DOHH2 (cell line): Measurements from ENCODE around the gene GNB1L.

Source experiments
- H3F3A ChIP-seq: fragments of 200-600 bp; sonication (generic), shearing (Covaris generic); 2 replicates; pipeline ENCODE4 v1.6.0; 2016; ENCODE audit warnings: antibody characterized with exemption, mild to moderate bottlenecking; ENCODE audit not compliant: control insufficient read depth, insufficient read depth
- H3K27ac ChIP-seq: fragments of 200-600 bp; sonication (generic); 2 replicates; pipeline ENCODE4 v1.5.1; 2014; ENCODE audit warnings: low read depth, mild to moderate bottlenecking, low read length, moderate library complexity
- H3K27me3 ChIP-seq: fragments of 200-600 bp; sonication (generic); 2 replicates; pipeline ENCODE4 v1.6.1; 2014; ENCODE audit warnings: mild to moderate bottlenecking, low read length, mixed read lengths; ENCODE audit not compliant: control insufficient read depth
- H3K36me3 ChIP-seq: fragments of 200-600 bp; sonication (generic); 2 replicates; pipeline ENCODE4 v1.6.1; 2014; ENCODE audit warnings: mild to moderate bottlenecking, low read length, moderate library complexity, mixed read lengths; ENCODE audit not compliant: control insufficient read depth
- H3K4me1 ChIP-seq: fragments of 200-600 bp; sonication (generic); 2 replicates; pipeline ENCODE4 v1.6.1; 2014; ENCODE audit warnings: mild to moderate bottlenecking, low read length, mixed read lengths; ENCODE audit not compliant: control insufficient read depth
- H3K4me2 ChIP-seq: fragments of 200-600 bp; sonication (generic); 2 replicates; pipeline ENCODE4 v1.6.0; 2014; ENCODE audit warnings: mild to moderate bottlenecking, low read length, moderate library complexity
- H3K4me3 ChIP-seq: fragments of 200-600 bp; sonication (generic); 2 replicates; pipeline ENCODE4 v1.5.1; 2014; ENCODE audit warnings: mild to moderate bottlenecking, low read length, mixed read lengths
- H3K79me2 ChIP-seq: fragments of 200-600 bp; sonication (generic); 2 replicates; pipeline ENCODE4 v1.6.1; 2014; ENCODE audit warnings: mild to moderate bottlenecking, low read length, mixed read lengths; ENCODE audit not compliant: control insufficient read depth
- H3K9me2 ChIP-seq: fragments of 200-600 bp; sonication (generic); replicated peaks from 2 replicates; pipeline ENCODE4 v1.6.1; 2014; ENCODE audit warnings: mild to moderate bottlenecking, low read length, mixed read lengths; ENCODE audit not compliant: control insufficient read depth
- H3K9me3 ChIP-seq: fragments of 200-600 bp; sonication (generic); 2 replicates; pipeline ENCODE4 v1.6.1; 2014; ENCODE audit warnings: antibody characterized with exemption, low read length, mixed read lengths; ENCODE audit not compliant: control insufficient read depth, insufficient read depth
- H4K20me1 ChIP-seq: fragments of 200-600 bp; sonication (generic); 2 replicates; pipeline ENCODE4 v1.6.0; 2014; ENCODE audit warnings: low read depth, mild to moderate bottlenecking, antibody characterized with exemption, low read length, moderate library complexity; ENCODE audit not compliant: control insufficient read depth, insufficient read depth
- EZH2phosphoT487 ChIP-seq: fragments of 200-600 bp; sonication (generic); IDR thresholded peaks from 2 replicates; pipeline ENCODE4 v1.6.1; 2017; ENCODE audit warnings: borderline replicate concordance, mild to moderate bottlenecking, antibody characterized with exemption, low read length, moderate library complexity, mixed read lengths
- TF ChIP-seq, protein P1 (sequence below): fragments of 200-600 bp; sonication (generic); IDR thresholded peaks from one replicate; pipeline ENCODE4 v1.5.1; 2014; ENCODE audit warnings: antibody characterized with exemption, mild to moderate bottlenecking, low read depth, low read length; ENCODE audit not compliant: poor library complexity, severe bottlenecking

Gene GNB1L

DNA sequence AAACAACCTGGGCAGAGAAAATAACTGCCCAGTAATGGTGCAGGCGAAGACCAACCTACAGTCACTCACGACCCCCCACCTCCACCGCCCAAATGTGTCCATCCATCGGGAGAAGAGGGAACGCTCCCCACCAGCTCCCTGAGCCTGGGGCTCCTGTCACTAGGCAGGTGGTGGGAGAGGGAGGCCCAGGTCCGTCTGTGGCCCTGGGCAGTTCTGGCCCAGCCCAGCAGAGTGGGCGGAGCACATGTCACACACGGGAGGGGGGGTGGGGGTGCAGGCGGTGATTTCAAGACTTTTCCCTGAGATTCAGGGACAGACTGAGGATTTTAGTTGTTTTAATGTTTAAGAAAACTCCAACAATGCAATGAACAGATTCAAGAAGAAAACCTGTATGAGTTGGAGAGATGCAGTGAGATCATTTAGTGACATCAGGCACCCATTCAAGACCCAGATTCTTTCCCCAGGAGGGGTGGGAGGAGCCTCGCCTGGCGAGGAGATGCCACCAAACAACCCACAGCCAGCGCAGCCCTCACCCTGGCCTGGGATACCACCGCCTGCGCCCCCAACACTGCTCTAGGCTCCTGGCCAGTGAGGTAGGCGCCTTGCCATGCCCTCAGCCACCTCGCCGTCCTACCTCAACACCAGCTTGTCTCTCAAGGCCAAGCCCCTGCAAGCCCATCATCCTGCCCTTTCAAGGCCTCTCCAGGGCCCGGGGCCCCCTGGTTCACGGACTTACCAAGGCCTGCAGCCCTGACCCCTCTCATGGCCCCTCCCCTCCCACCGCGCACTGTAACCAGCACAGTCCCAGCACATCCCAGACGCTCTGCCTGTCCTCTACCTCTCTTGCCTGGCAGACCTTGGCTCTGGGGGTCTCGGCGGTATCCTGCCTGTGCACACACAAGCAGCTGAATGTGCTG is 57.3 kb downstream of the GNB1L start:
- Histone ChIP-seq H3K79me2 (no peaks in the 10 kb centered on the region), H3K27ac (no peak overlapping the region), H3K4me3 (no peak overlapping the region), H3K36me3 (no peaks in the 10 kb centered on the region), H3K4me2 (no peak overlapping the region), H3K9me3 (no peaks in the 10 kb centered on the region), H3K9me2 (no peaks in the 10 kb centered on the region), H3F3A (no peaks in the 10 kb centered on the region), H4K20me1 (no peaks in the 10 kb centered on the region), H3K27me3 (no peaks in the 10 kb centered on the region), H3K4me1 (no peaks in the 10 kb centered on the region)
- no peak for TF ChIP-seq EZH2phosphoT487
- TF ChIP-seq, protein P1, sequence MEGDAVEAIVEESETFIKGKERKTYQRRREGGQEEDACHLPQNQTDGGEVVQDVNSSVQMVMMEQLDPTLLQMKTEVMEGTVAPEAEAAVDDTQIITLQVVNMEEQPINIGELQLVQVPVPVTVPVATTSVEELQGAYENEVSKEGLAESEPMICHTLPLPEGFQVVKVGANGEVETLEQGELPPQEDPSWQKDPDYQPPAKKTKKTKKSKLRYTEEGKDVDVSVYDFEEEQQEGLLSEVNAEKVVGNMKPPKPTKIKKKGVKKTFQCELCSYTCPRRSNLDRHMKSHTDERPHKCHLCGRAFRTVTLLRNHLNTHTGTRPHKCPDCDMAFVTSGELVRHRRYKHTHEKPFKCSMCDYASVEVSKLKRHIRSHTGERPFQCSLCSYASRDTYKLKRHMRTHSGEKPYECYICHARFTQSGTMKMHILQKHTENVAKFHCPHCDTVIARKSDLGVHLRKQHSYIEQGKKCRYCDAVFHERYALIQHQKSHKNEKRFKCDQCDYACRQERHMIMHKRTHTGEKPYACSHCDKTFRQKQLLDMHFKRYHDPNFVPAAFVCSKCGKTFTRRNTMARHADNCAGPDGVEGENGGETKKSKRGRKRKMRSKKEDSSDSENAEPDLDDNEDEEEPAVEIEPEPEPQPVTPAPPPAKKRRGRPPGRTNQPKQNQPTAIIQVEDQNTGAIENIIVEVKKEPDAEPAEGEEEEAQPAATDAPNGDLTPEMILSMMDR, result no peak

DNA sequence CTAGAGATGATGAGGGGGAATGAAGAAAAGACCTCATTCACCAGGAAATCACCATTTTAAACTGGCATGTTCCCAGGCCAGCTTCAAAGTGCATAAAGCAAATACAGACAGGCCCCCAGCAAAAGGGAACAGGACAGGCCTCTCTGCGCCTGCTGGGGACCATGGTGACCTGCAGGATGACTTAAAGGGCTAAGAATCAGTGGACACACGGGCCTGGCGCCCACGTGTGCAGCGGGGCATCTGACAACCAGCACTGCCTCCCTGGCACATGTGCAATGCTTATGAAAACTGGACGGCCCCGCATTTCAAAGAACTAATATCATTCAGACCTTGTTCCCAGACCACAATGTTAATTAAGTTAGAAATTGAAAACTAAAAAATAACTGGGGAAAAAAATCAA is 58.5 kb downstream of the GNB1L start:
- no peaks in the 10 kb centered on the region for H3K36me3 ChIP-seq
- H3K27me3 ChIP-seq, result no peaks in the 10 kb centered on the region
- H3K9me2 ChIP-seq, result no peaks in the 10 kb centered on the region

DNA sequence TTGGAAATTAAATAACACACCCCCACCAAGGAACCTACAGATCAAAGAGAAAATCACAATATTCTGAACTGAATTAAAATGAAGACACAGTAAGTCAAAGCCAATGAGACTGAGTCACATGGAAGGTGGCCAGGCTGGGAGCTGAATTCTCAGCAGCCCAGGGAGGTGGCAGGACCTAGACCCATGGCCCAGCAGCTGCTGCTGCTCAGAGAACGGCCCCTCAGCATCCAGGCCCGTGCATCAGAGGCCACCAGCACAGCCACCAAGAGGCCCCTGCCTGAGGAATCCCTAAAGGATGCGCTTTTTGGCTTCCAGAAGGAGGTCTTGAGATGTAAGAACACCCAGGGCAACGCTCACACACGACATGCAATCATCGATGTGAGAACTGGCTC is 59.1 kb downstream of the GNB1L start:
- no peak overlapping the region for H3K27ac ChIP-seq

More for the DNA sequence above, 58.5 kb downstream of the GNB1L start:
- H3K4me3 ChIP-seq, result no peak overlapping the region
- no peaks in the 10 kb centered on the region for H3K4me1 ChIP-seq
- H3K79me2 ChIP-seq, result no peaks in the 10 kb centered on the region
- TF ChIP-seq, protein P1, result no peak
- TF ChIP-seq EZH2phosphoT487, result no peak
- H3K4me2 ChIP-seq, result no peak overlapping the region
- H4K20me1 ChIP-seq, result no peaks in the 10 kb centered on the region
- H3K27ac ChIP-seq, result no peak overlapping the region
- H3F3A ChIP-seq, result no peaks in the 10 kb centered on the region
- no peaks in the 10 kb centered on the region for H3K9me3 ChIP-seq

More for the DNA sequence above, 59.1 kb downstream of the GNB1L start:
- no peaks in the 10 kb centered on the region for H3K36me3 ChIP-seq
- no peak for TF ChIP-seq EZH2phosphoT487
- TF ChIP-seq, protein P1, result no peak
- H4K20me1 ChIP-seq, result no peaks in the 10 kb centered on the region
- H3K4me2 ChIP-seq, result no peak overlapping the region
- no peak overlapping the region for H3K4me3 ChIP-seq
- no peaks in the 10 kb centered on the region for H3F3A ChIP-seq
- H3K79me2 ChIP-seq, result no peaks in the 10 kb centered on the region
- H3K9me2 ChIP-seq, result no peaks in the 10 kb centered on the region
- no peaks in the 10 kb centered on the region for H3K27me3 ChIP-seq
- H3K9me3 ChIP-seq, result no peaks in the 10 kb centered on the region
- no peaks in the 10 kb centered on the region for H3K4me1 ChIP-seq
